CD14-positive monocyte (primary cell): Measurements from ENCODE around the gene PRKAR1A. TPM values are rescaled to one million over a fixed set of nuclear protein-coding genes. Genes with fewer than 3 reads are reported as not detected.

Experiments used
- DNase-seq, 3 donors: peaks; one replicate each; pipeline ENCODE4 v3.0.0-alpha.2; 2011 to 2022
- H2AFZ ChIP-seq: 2 replicates; pipeline ENCODE4 v1.6.0; 2012; ENCODE audit warnings: mild to moderate bottlenecking, low read depth, low read length, inconsistent platforms; ENCODE audit not compliant: insufficient read depth, poor library complexity, severe bottlenecking
- H3K27ac ChIP-seq, 2 donors: 1 replicate in 1 of 2; 2 replicates in 1 of 2; pipeline ENCODE4 v1.5.1; 2012 to 2013; ENCODE audit warnings: low read length in 2 of 2, control low read depth in 1 of 2, inconsistent platforms in 1 of 2, low read depth in 1 of 2, mild to moderate bottlenecking in 1 of 2
- H3K27me3 ChIP-seq, 2 donors: one replicate each; pipeline versions ENCODE4 v1.6.0 to v1.6.1; 2011 to 2013; ENCODE audit warnings: low read length in 2 of 2; ENCODE audit not compliant: control insufficient read depth in 2 of 2, insufficient read depth in 2 of 2
- H3K36me3 ChIP-seq, 2 donors: replicated peaks in 1 of 2; 1 replicate in 1 of 2; 2 replicates in 1 of 2; pipeline versions ENCODE4 v1.5.1 to v1.6.1; 2012 to 2013; ENCODE audit warnings: low read length in 2 of 2, control low read depth in 1 of 2, inconsistent platforms in 1 of 2, mild to moderate bottlenecking in 1 of 2; ENCODE audit not compliant: insufficient read depth in 2 of 2, control insufficient read depth in 1 of 2
- H3K4me1 ChIP-seq, 2 donors: 1 replicate in 1 of 2; 2 replicates in 1 of 2; pipeline versions ENCODE4 v1.5.1 to v1.6.1; 2012 to 2013; ENCODE audit warnings: low read length in 2 of 2, control low read depth in 1 of 2, inconsistent platforms in 1 of 2, mild to moderate bottlenecking in 1 of 2, moderate library complexity in 1 of 2; ENCODE audit not compliant: insufficient read depth in 2 of 2, control insufficient read depth in 1 of 2
- H3K4me2 ChIP-seq: replicated peaks from 2 replicates; pipeline ENCODE3; 2012; ENCODE audit warnings: low read length, moderate library complexity, mild to moderate bottlenecking; ENCODE audit not compliant: poor library complexity, severe bottlenecking; ENCODE audit errors: extremely low read depth
- H3K4me3 ChIP-seq, 3 experiments: fragments of 200-600 bp in 1 of 3; sonication (generic) in 1 of 3; replicated peaks in 1 of 3; 1 replicate in 2 of 3; 2 replicates in 1 of 3; pipeline ENCODE4 v1.5.1; 2011 to 2013; ENCODE audit warnings: low read length in 3 of 3, mild to moderate bottlenecking in 3 of 3, control low read depth in 2 of 3, low read depth in 2 of 3, inconsistent platforms in 1 of 3, moderate library complexity in 1 of 3
- H3K79me2 ChIP-seq: 2 replicates; pipeline ENCODE4 v1.6.0; 2012; ENCODE audit warnings: mild to moderate bottlenecking, control low read depth, inconsistent platforms, low read length, moderate library complexity; ENCODE audit not compliant: insufficient read depth
- H3K9ac ChIP-seq: 2 replicates; pipeline ENCODE4 v1.6.0; 2017; ENCODE audit warnings: low read length, mild to moderate bottlenecking; ENCODE audit not compliant: insufficient read depth, poor library complexity, severe bottlenecking
- H3K9me3 ChIP-seq, 2 donors: replicated peaks in 1 of 2; 1 replicate in 1 of 2; 2 replicates in 1 of 2; pipeline versions ENCODE4 v1.5.1 to v1.6.1; 2012 to 2013; ENCODE audit warnings: low read length in 2 of 2, control low read depth in 1 of 2; ENCODE audit not compliant: control insufficient read depth in 1 of 2, insufficient read depth in 1 of 2
- H4K20me1 ChIP-seq: 2 replicates; pipeline ENCODE4 v1.6.0; 2012; ENCODE audit warnings: mild to moderate bottlenecking, low read length, control low read depth, moderate library complexity; ENCODE audit not compliant: insufficient read depth
- H3K27ac Mint-ChIP-seq, 7 donors: one replicate each; pipeline ENCODE4 v1.8.0; 2020; ENCODE audit warnings: mild to moderate bottlenecking in 7 of 7, mixed read lengths in 7 of 7, moderate library complexity in 6 of 7, inconsistent platforms in 2 of 7
- H3K27me3 Mint-ChIP-seq, 3 donors: one replicate each; pipeline ENCODE4 v1.8.0; 2021 to 2022; ENCODE audit warnings: low read depth in 3 of 3, mild to moderate bottlenecking in 3 of 3, mixed read lengths in 3 of 3, moderate library complexity in 3 of 3, inconsistent platforms in 1 of 3
- H3K36me3 Mint-ChIP-seq, 2 donors: one replicate each; pipeline ENCODE4 v1.8.0; 2020; ENCODE audit warnings: mixed read lengths in 2 of 2, inconsistent platforms in 1 of 2, mild to moderate bottlenecking in 1 of 2
- H3K4me1 Mint-ChIP-seq: one replicate; pipeline ENCODE4 v1.8.0; 2020; ENCODE audit warnings: mild to moderate bottlenecking, mixed read lengths
- H3K4me3 Mint-ChIP-seq, 2 donors: one replicate each; pipeline ENCODE4 v1.8.0; 2020; ENCODE audit warnings: mild to moderate bottlenecking in 2 of 2, mixed read lengths in 2 of 2, moderate library complexity in 1 of 2
- H3K9me3 Mint-ChIP-seq, 7 donors: one replicate each; pipeline ENCODE4 v1.8.0; 2020 to 2022; ENCODE audit warnings: mixed read lengths in 7 of 7, mild to moderate bottlenecking in 6 of 7, moderate library complexity in 6 of 7, inconsistent platforms in 2 of 7
- WGBS: methylation state at CpG from one replicate; pipeline ENCODE4 v1.1.5; 2013; ENCODE audit warnings: missing lambda C conversion rate; ENCODE audit not compliant: insufficient coverage; 5-methylcytosine and 5-hydroxymethylcytosine counted together
- intact Hi-C, 2 donors: fragments of 100-400 bp; cut with micrococcal nuclease; formaldehyde crosslinking; loops; one replicate each; pipeline versions ENCODE4 v1.15.0 to v1.15.1; 2023
- polyA plus RNA-seq, 3 donors: library from polyadenylated mRNA; depleted of rRNA in 1 of 3; unstranded in 2 of 3; stranded (reverse) in 1 of 3; fragments of 300-500 nt in 2 of 3; fragments of >200 nt in 1 of 3; fragmentation: Illumina TruSeq in 2 of 3; gene quantifications; 1 replicate in 2 of 3; 2 replicates in 1 of 3; pipeline ENCODE4 v1.2.3, GENCODE V29; 2012 to 2021
- TF ChIP-seq, protein P1 (sequence below): fragments of 200-600 bp; IDR thresholded peaks from one replicate; pipeline ENCODE4 v1.8.0; 2022; ENCODE audit warnings: antibody characterized with exemption, mild to moderate bottlenecking

PRKAR1A gene
- polyA plus RNA-seq, 3 donors: 91.9 to 436 (median 300) TPM

DNA sequence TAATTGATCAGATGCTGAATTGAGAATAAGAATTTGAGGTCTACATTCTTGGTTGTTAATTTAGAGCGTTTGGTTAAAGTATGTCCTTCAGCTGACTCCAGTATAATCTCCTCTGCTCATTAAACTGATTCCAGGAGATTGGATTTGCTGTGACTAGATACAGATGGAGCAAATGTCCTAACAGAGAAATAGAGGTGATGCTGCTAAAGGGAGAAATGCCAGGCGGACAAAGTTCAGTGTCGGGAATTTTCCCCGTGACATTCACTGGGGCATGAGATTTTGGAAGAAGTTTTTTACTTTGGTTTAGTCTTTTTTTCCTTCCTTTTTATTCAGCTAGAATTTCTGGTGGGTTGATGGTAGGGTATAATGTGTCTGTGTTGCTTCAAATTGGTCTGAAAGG, 19.0 kb downstream of the PRKAR1A start:
- Histone ChIP-seq H4K20me1 (peaks cover 92% of the 10 kb centered on the region), H3K9ac (no peak overlapping the region), H3K9me3 (no peaks in the 10 kb centered on the region), H3K4me1 (no peaks in the 10 kb centered on the region), H3K36me3 (peaks cover 100% of the 10 kb centered on the region in 2 donors), H3K79me2 (peaks cover 8% of the 10 kb centered on the region), H2AFZ (no peak overlapping the region), H3K27ac (no peak overlapping the region), H3K27me3 (no peaks in the 10 kb centered on the region), H3K4me3 (no peak overlapping the region), H3K4me2 (no peak overlapping the region)
- Mint-ChIP-seq H3K9me3 (no peaks in the 10 kb centered on the region), H3K4me3 (no peak overlapping the region), H3K27ac (peak overlapping the region in 1 of 7 donors; percentile 78), H3K4me1 (no peaks in the 10 kb centered on the region), H3K27me3 (peaks cover 0 to 2% (median 0%) of the 10 kb centered on the region in 3 donors), H3K36me3 (peaks cover 90 to 99% of the 10 kb centered on the region in 2 donors)
- intact Hi-C loops: no loop called here
- no peak for DNase-seq
- WGBS: 100% methylated on average over 3 of the region's 4 CpGs
- TF ChIP-seq, protein P1, sequence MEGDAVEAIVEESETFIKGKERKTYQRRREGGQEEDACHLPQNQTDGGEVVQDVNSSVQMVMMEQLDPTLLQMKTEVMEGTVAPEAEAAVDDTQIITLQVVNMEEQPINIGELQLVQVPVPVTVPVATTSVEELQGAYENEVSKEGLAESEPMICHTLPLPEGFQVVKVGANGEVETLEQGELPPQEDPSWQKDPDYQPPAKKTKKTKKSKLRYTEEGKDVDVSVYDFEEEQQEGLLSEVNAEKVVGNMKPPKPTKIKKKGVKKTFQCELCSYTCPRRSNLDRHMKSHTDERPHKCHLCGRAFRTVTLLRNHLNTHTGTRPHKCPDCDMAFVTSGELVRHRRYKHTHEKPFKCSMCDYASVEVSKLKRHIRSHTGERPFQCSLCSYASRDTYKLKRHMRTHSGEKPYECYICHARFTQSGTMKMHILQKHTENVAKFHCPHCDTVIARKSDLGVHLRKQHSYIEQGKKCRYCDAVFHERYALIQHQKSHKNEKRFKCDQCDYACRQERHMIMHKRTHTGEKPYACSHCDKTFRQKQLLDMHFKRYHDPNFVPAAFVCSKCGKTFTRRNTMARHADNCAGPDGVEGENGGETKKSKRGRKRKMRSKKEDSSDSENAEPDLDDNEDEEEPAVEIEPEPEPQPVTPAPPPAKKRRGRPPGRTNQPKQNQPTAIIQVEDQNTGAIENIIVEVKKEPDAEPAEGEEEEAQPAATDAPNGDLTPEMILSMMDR: no peak

DNA sequence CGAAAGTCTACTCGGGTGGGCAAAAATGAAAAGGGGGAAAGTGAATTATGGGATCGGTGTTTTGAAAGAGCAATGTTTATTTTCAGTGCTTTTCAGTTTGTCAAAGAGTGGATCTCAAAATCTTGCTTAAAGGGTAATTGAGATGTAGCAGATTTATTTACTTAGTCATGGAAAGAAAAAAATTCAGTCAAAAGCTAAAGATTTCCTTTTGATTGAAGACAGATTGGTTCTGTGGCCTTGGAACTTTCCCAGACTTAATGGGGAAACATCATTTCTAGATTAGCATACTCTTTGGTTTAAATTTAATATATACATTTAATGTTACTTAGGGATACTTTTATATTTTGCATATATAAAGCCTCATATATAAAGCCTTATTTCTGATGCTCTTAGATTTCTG, 20.6 kb downstream of the PRKAR1A start:
- H3K4me3 Mint-ChIP-seq: no peak overlapping the region

More for the DNA sequence above, 20.6 kb downstream of the PRKAR1A start:
- H2AFZ ChIP-seq: no peak overlapping the region
- H3K4me2 ChIP-seq: no peak overlapping the region
- H4K20me1 ChIP-seq: peaks cover 92% of the 10 kb centered on the region
- H3K36me3 ChIP-seq: peaks cover 100% of the 10 kb centered on the region in 2 donors
- TF ChIP-seq, protein P1: no peak
- H3K36me3 Mint-ChIP-seq: peaks cover 91 to 97% of the 10 kb centered on the region in 2 donors
- no peaks in the 10 kb centered on the region for H3K79me2 ChIP-seq
- H3K9me3 Mint-ChIP-seq: no peaks in the 10 kb centered on the region
- H3K27ac Mint-ChIP-seq: no peak overlapping the region
- no CpG with 5 or more reads among the region's 3 CpGs for WGBS
- no peak for DNase-seq
- H3K4me3 ChIP-seq: no peak overlapping the region
- no peaks in the 10 kb centered on the region for H3K9me3 ChIP-seq
- intact Hi-C loops: no loop called here
- no peaks in the 10 kb centered on the region for H3K4me1 ChIP-seq
- no peaks in the 10 kb centered on the region for H3K27me3 ChIP-seq
- H3K27ac ChIP-seq: no peak overlapping the region
- peaks cover 0 to 2% (median 0%) of the 10 kb centered on the region in 3 donors for H3K27me3 Mint-ChIP-seq
- no peak overlapping the region for H3K9ac ChIP-seq
- no peaks in the 10 kb centered on the region for H3K4me1 Mint-ChIP-seq
